ENCODE data around the gene SYT8.
"Not testable (repeated sequence)": the region's sequence is repeated elsewhere in the genome, so short reads cannot be mapped to it uniquely, and the experiment has no call there.

SYT8 gene, protein sequence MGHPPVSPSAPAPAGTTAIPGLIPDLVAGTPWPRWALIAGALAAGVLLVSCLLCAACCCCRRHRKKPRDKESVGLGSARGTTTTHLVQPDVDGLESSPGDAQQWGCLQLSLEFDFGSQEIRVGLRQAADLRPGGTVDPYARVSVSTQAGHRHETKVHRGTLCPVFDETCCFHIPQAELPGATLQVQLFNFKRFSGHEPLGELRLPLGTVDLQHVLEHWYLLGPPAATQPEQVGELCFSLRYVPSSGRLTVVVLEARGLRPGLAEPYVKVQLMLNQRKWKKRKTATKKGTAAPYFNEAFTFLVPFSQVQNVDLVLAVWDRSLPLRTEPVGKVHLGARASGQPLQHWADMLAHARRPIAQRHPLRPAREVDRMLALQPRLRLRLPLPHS

DNA sequence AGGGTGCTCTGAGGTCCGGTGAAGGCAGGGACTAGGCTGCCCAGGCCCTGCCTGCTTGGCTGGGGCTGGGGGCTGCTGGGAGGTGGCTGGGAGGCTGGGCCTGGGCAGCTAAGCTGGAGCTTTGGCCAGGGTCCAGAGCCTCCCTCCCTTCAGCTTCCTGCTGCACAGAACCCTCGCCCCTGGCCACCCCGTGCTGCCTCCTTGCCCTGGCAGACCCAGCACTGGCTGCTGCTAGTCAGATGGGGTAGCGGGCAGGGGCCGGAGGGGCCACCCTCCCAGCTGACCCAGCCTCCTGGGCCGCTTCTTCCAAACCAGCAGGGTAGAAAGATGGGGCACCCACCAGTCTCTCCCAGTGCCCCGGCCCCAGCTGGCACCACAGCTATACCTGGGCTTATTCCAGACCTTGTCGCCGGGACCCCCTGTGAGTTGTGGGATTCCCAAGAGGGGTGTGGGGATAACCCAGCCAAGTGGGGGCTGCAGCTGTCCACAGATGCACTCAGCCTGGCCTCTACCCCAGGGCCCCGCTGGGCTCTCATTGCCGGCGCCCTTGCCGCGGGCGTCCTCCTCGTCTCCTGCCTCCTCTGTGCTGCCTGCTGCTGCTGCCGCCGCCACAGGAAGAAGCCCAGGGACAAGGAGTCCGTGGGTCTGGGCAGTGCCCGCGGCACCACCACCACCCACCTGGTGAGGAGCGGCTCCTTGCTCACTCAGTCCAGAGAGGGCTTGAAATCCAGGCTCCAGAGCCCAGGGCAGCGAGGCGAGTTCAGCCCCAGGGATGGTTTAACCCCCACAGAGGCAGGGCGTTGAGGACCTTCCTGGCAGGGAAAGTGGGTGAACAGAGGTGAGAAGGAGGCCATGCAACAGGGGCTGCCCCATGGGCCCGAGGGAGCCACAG lies at the start of gene SYT8:
Gene SYT8, plus strand, starts transcription at position 212 of the 892 bp plus-strand sequence. Its CDS starts 116 bp downstream, at position 328.
- DNase-seq, result no peak

DNA sequence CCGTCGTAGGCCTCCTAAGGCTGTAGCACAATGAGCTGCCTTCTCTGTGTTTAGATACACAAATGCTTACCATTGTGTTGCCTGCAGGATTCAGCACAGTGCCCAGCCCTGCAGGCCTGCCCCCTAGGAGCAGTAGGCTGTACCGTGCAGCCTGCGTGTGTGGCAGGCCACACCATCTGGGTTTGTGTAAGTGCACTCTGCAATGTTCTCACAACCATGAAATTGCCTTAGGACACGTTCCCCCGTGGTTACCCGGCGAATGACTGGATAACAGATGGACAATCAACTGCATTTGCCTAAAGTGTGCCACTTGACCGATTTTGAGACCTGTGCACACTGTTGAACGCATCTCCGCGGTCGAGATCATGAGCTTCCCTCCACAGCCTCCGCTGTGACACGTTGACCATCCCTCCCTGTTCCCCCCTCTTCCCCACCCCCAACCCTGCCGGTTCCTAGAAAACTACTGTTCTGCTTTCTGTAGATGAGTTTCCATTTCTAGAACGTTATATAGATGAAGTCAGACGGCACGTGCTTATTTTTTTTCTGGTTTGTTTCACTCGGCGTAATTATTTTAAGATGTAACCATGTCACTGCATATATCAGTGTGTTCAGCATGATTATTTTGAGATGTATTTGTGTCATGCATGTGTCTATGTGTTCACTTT lies 48.9 kb upstream of the SYT8 start:
- DNase-seq, result no peak

DNA sequence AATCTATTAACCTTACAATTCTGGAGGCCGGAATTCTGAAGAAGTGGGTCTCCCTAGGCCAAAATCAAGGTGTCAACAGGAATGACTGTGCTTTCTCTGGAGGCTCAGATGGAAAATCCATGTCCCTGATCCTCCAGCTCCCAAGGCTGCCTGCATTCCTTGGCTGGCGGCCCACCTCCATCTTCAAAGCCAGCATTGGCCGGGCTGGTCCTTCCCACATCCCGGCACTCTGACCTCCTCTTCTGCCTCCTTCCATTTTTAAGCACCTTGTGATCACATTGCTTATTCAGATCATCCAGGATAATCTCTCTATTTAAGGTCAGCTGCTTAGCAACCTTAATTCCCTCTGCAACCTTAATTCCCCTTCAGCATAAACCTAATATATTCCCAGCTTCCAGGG lies 48.3 kb upstream of the SYT8 start:
- DNase-seq, result no peak

DNA sequence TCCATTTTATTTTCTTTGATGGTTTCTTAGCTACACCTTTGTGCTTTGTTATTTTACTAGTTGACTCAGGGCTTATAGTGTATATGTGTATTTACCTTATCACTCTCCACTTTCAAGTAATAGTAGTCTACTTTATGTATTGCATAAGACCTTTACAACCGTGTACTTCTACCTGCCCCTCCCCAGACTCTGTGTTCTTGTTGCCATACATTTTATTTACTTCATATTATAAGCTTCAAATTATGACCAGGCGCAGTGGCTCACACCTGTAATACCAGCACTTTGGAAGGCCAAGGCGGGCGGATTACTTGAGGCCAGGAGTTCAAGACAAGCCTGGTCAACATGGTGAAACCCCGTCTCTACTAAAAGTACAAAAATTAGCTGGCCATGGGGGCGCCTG lies 42.9 kb upstream of the SYT8 start:
- DNase-seq, result no peak

DNA sequence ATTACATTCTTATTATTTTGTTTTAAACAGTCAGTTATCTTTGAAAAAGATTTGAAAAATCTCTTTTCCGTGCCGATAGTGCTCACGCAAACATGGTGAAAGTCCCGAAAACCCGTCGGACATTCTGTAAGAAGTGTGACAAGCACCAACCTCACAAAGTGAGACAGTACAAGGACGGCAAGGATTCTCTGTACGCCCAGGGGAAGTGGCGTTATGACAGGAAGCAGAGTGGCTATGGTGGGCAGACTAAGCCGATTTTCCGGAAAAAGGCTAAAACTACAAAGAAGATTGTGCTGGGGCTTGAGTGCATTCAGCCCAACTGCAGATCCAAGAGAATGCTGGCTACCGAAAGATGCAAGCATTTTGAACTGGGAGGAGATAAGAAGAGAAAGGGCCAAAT lies 42.3 kb upstream of the SYT8 start:
- no peak for DNase-seq

DNA sequence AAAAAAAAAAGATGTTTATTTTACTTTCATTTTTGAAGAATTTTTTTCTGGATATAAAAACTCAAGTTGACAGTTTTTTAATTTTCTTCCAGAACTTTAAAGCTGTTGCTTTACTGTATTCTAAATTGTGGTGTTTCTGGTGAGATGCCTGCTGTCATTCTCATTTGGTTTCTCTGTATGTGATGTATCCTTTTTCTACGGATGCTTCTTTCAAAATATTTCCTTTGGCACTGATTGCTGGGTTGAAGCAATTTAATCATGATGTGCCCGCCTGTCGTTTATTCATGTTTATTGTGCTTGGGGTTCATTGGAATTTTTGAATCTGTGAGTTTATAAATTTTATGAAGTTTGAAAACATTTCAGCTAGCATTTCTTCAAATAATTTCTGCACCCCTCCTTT lies 41.7 kb upstream of the SYT8 start:
- no peak for DNase-seq

DNA sequence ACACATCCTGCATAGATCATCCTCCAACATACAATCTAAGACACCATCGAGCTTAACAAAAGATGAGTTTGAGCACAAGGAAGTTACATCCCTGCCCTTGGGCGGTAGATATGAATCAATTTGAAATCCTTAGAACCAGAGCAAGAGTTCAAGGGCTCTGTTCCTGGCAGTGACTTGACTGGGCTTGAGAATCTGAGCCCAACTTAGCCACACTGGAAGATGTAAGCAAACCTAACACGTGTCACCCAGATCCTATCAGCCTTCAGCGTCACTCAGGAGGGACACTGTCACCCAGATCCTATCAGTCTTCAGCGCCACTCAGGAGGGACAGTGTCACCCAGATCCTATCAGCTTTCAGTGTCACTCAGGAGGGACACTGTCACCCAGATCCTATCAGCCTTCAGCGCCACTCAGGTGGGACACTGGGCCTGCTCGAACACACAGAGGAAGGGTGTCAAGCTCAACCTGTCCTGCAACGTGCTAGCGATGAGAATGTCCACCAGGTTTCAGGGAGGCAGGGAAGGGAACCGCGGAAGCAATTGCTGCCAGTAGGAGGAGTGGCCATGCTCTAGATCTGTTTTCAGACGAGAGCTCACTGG lies 38.3 kb upstream of the SYT8 start:
- no peak for DNase-seq

DNA sequence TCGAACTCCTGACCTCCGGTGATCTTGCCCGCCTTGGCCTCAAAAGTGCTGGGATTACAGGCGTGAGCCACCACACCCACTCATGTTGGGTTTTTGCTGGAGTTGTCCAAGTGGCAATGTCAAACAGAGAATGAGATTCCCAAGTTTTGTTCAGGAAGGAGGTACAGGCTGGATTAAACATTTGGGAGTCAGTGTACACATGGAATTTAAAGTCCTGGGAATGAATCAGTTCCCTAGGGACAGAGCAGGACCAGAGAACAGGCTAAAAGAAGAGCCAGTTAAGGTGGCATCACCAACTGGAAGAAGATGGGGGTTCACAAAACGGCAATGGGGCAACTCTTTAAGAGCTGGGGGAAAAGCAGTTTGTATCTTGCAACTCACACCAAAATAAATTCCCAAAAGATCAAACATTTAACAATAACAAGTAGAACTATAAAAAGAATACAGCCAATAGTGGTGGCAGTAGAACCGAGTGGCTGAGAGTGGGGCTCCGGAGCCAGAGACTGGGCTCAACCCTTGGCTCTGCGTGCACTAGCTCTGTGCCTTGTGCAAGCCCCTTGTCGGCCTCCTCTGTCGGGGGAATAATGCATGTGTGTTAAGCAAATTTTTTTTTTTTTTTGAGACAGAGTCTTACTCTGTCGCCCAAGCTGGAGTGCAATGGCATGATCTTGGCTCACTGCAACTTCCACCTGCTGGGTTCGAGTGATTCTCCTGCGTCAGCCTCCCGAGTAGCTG lies 37.2 kb upstream of the SYT8 start:
- no peak for DNase-seq

DNA sequence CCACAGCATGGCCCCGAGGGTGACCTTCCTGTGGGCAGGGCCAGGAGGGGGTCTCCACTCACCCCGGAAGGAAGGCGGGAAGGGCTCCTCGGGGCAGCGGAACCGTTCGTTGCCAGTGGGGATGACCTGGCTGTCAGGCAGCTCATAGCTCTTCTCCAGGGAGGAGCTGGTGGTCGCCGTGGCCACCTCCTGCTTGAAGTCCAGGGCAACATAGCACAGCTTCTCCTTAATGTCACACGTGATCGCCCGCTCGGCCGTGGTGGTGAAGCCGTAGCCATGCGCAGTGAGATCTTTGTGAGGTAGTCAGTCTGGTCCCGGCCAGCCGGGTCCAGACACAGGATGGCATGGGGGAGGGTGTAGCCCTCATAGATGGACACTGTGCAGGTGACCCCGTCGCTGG lies 31.5 kb upstream of the SYT8 start:
- DNase-seq, result no peak

DNA sequence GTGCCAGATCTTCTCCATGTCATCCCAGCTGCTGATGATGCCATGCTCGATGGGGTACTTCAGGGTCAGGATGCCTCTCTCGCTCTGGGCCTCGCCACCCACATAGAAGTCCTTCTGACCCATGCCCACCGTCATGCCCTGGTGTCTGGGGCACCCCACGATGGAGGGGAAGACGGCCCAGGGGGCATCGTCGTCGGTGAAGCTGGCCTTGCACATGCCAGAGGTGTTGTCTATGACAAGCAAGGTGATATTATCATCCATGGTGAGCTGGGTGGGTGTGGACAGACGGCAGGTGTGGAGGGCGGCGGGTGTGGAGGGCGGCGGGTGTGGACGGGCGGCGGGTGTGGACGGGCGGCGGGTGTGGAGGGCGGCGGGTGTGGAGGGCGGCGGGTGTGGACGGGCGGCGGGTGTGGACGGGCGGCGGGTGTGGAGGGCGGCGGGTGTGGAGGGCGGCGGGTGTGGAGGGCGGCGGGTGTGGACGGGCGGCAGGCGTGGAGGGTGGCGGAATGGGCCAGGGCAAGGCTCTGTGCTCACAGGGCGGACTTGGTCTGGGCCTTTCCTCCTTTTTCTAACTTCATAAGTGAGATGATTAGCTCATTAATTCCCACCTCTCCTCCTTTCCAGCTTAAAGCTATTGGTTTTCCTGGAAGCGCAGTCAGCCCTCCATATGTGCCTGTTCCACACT lies 30.8 kb upstream of the SYT8 start:
- not testable (repeated sequence) for DNase-seq

DNA sequence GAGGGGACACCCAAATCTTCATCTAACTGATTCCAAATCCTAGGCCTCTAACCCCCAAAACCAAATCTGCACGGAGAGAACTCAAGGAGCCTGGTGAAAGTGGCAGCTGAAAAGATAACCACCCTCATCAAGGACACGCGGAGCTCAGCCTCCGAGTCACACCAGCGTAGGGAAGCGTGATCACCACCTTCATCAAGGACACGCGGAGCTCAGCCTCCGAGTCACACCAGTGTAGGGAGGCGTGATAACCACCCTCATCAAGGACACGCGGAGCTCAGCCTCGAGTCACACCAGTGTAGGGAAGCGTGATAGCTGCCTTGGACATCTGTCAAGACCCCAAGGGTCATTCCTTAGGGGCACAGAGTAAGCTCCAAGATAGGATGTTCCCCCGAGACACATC lies 29.3 kb upstream of the SYT8 start:
- no peak for DNase-seq

DNA sequence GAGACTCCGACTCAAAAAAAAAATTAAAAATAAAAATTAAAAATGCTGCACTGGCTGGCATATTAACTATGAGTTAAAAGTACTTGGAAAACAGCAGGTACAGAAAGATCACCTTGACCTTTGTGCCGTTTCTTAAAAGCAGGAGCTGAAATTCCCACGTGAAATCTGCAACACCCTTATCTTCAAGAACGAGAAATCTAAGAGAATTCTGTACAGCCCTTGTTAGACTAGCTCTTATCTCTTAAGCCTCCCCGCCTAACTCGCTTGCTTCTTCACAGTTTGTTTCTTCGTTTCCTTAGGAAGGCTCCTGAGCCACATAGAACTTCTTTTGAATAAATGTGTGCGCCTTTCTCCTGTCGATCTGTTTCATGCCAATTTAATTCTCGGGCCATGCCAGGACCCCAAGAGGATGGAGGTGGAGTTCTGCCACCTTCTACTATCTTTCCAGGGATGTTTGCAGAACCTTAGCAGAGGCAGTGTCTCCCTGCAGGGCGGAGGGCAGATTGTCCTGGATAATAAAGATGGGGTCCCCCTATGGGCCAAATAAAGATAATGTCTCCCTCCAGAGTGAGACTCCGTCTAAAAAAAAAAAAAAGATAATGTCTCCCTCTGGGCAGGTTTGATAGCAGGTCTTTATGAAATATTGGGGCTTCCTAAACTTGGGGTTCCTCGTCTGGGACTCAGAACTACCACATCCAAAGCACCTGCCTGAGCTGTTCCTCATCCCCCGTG lies 27.4 kb upstream of the SYT8 start:
- no peak for DNase-seq

DNA sequence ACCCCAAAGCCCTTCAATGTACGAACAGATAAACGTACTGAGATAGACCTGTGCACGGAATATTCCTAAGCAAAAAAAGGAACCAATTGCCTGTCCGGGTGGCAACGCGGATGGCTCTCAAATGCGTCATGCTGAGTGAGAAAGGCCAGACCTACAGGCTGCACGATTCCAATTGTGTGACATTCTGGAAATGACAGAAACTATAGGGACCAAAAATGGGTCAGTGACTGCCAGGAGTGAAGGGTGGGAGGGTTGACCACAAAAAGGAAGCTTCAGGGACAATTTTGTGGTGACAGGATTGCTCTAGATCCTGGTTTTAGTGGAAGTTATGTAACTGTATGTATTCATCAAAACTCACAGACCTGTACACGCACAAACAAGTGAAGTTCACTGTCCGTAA lies 24.0 kb upstream of the SYT8 start:
- no peak for DNase-seq

DNA sequence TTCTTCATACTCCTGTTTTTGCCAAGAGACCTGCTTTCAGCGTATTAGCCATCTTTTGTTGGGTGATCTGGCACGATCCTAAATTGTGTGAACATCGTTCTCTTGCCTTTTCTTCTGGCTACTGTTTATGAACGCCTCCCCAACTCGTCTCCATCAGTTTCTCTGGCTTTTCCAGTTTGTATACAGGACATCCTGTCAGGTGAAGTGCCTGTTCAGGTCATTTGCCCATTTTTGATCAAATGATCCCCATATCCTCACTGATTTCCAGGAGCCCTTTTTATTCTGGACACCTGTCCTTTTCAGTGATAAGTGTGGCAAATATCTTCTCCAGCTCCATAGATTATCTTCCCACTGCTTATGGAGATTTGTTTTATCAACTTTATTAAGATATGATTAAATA lies 22.5 kb upstream of the SYT8 start:
- no peak for DNase-seq

DNA sequence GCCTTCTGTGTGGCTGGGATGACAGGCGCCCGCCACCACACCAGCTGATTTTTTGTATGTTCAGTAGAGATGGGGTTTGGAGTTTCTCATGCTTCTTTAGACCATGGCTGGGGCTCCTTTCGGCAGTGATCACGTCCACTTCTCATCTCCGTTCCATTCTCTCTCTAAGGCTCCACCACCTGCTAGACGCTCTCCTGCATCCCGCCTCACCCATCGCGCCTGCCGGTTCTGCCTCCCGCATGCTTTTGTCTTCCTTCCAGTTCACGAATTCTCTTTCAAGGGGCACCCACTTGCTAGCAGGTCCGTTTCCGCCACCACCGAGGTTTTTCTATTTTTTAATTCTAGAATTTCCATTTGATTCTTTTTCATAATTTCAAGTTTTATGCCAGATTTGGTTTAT lies 22.0 kb upstream of the SYT8 start:
- DNase-seq, result no peak

DNA sequence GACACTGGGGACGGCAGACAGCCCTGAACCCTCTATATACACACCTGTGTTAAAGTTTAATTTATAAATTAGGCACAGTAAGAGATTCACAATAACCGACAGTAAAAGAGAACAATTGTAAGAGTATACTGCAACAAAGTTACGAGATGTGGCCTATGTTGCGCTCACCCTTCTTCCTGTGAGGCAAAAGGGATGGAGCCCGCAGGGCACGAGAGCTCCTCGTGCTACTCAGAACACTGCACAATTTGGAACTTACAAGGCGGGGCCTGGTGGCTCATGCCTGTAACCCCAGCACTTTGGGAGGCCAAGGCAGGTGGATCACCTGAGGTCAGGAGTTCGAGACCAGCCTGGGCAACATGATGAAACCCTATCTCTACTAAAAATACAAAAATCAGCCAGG lies 21.4 kb upstream of the SYT8 start:
- not testable (repeated sequence) for DNase-seq

DNA sequence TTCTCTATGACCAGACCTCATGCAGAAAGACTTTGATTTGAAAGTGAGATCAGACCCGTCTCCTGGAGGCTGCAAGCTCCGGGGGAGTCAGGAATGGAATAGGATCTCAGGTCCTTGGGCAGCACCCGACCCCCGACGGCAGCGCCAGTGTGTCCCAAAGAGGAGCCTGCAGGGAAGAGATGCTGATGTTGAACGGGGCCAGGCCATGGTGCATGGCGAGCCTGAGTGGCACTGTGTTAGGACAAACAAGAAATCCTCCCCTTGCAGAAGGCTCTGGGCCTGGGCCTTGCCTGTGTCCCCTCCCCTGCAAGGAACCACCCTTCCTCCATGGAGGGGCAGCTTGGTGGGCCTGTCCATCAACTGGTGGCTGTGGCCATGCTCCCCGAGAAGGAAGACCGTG lies 20.1 kb upstream of the SYT8 start:
- no peak for DNase-seq

DNA sequence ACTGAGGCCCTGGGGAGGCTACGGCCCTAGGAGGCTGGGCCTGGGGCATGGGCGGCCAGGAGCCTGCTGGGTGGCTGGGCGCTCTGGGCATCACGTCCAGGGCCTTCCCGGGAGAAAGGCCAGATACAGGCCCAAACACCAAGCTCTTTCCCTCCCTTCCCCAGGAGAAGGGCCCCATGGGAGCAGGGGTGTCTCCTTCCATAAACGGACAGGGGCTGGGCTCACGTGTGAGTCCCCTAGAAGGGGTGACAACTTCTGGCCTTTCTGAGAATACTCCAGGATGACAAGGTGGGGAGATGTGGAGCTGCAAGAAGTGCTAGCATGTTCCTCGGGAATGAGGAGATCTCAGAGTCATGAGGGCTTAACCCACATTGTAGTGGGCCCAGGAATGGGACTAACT lies 19.5 kb upstream of the SYT8 start:
- no peak for DNase-seq

DNA sequence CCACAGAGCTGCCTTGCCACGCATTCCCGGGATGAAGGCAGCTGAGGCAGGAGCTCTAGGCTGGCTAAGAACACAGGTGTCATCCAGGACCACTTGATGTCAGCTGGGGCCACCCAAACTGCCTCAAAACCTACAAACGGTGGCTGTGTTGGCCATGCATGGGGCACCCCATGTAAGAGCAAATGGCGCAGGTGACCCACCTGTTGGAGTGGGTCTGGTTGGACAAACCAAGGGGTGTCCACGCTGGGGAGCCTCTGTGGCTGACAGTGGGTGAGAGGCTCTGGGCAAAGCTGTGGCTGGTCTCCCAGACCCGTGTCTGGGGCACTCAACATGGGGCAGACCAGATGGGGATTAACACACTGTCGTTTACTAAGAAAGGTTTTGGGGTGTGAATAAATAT lies 19.0 kb upstream of the SYT8 start:
- no peak for DNase-seq

DNA sequence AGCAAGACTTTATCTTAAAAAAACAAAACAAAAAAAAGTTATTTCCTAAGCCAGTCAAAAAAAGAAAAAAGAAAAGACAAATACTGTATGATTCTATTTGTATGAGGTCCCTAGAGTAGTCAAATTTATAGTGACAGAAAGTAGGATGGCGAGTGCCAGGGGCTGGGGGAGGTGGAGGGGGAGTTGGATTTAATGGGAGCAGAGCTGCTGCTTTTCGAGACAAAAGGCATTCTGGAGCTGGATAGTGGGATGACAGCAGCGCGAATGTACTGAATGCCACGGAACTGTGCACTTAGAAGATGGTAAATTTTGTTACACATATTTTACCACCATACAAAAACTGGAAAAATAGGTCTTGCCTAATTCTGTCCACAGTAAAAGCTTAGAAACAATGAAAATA lies 17.8 kb upstream of the SYT8 start:
- DNase-seq, result no peak

DNA sequence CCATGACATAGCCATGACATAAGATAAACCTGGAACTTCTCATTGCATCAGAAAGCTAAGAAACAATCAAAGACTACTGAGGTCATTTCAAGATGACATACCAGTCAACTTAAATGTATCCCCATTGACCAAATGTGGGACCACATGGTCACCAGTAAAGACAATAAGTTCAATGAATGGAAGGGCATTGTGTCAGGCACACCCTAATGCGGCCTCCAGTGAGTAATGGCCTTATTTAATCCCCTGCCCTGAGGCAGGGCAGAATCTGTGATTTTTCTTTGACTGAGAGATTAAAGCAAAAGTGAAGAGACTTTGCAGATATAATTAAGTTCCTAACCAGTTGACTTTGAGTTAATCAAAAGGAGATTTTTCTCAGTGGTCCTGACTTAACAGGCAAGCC lies 17.3 kb upstream of the SYT8 start:
- no peak for DNase-seq
